Liver (tissue), 3 donors: ENCODE measurements around the gene SBF2.

Experiments used
- ATF3 ChIP-seq: IDR thresholded peaks from 2 replicates; pipeline ENCODE4 v1.6.1; 2016; ENCODE audit warnings: antibody characterized with exemption
- CTCF ChIP-seq: fragments of 150-350 bp; IDR thresholded peaks from 2 replicates; pipeline ENCODE4 v1.5.1; 2017; ENCODE audit warnings: improper control_type of control experiment, low read depth, low read length; ENCODE audit not compliant: missing input control
- EGR1 ChIP-seq, 2 donors: IDR thresholded peaks; 2 replicates each; pipeline ENCODE4 v1.6.1; 2016 to 2018; ENCODE audit warnings: antibody characterized with exemption in 2 of 2, low read depth in 2 of 2
- GABPA ChIP-seq, 2 donors: IDR thresholded peaks in 1 of 2; conservative IDR thresholded peaks in 1 of 2; 2 replicates each; pipeline ENCODE4 v1.6.1; 2016; ENCODE audit warnings: antibody characterized with exemption in 2 of 2, mild to moderate bottlenecking in 1 of 2, moderate library complexity in 1 of 2
- JUND ChIP-seq, 2 donors: IDR thresholded peaks; 2 replicates each; pipeline ENCODE4 v1.6.1; 2016; ENCODE audit warnings: antibody characterized with exemption in 2 of 2
- MAX ChIP-seq: IDR thresholded peaks from 2 replicates; pipeline ENCODE4 v1.6.1; 2016; ENCODE audit warnings: antibody characterized with exemption
- NR2F2 ChIP-seq: IDR thresholded peaks from 2 replicates; pipeline ENCODE4 v1.6.1; 2016; ENCODE audit warnings: antibody characterized with exemption
- RAD21 ChIP-seq, 2 donors: IDR thresholded peaks; 2 replicates each; pipeline ENCODE4 v1.6.1; 2016; ENCODE audit warnings: antibody characterized with exemption in 2 of 2, mild to moderate bottlenecking in 2 of 2
- SP1 ChIP-seq: IDR thresholded peaks from 2 replicates; pipeline ENCODE4 v1.6.1; 2018; ENCODE audit warnings: antibody characterized with exemption, mild to moderate bottlenecking
- TAF1 ChIP-seq: conservative IDR thresholded peaks from 2 replicates; pipeline ENCODE4 v1.6.1; 2016; ENCODE audit warnings: antibody characterized with exemption, mild to moderate bottlenecking
- YY1 ChIP-seq: IDR thresholded peaks from 2 replicates; pipeline ENCODE4 v1.6.1; 2016; ENCODE audit warnings: antibody characterized with exemption, mild to moderate bottlenecking
- TF ChIP-seq, protein P1 (sequence below): IDR thresholded peaks from 2 replicates; pipeline ENCODE4 v1.6.1; 2016; ENCODE audit warnings: antibody characterized with exemption, mild to moderate bottlenecking
- TF ChIP-seq, protein P2 (sequence below): IDR thresholded peaks from 2 replicates; pipeline ENCODE4 v1.6.1; 2016; ENCODE audit warnings: antibody characterized with exemption
- donor health status: healthy.
- donor health status: healthy.

- TF ChIP-seq ATF3 = no peak
- no peak for TF ChIP-seq CTCF
- TF ChIP-seq MAX = no peak
- TF ChIP-seq, protein P1, sequence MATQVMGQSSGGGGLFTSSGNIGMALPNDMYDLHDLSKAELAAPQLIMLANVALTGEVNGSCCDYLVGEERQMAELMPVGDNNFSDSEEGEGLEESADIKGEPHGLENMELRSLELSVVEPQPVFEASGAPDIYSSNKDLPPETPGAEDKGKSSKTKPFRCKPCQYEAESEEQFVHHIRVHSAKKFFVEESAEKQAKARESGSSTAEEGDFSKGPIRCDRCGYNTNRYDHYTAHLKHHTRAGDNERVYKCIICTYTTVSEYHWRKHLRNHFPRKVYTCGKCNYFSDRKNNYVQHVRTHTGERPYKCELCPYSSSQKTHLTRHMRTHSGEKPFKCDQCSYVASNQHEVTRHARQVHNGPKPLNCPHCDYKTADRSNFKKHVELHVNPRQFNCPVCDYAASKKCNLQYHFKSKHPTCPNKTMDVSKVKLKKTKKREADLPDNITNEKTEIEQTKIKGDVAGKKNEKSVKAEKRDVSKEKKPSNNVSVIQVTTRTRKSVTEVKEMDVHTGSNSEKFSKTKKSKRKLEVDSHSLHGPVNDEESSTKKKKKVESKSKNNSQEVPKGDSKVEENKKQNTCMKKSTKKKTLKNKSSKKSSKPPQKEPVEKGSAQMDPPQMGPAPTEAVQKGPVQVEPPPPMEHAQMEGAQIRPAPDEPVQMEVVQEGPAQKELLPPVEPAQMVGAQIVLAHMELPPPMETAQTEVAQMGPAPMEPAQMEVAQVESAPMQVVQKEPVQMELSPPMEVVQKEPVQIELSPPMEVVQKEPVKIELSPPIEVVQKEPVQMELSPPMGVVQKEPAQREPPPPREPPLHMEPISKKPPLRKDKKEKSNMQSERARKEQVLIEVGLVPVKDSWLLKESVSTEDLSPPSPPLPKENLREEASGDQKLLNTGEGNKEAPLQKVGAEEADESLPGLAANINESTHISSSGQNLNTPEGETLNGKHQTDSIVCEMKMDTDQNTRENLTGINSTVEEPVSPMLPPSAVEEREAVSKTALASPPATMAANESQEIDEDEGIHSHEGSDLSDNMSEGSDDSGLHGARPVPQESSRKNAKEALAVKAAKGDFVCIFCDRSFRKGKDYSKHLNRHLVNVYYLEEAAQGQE = no peak
- TF ChIP-seq GABPA (IDR thresholded peaks at IDR 0.05 in 1 of 2, conservative IDR thresholded peaks at IDR 0.05 in 1 of 2) = no peak
- no peak for TF ChIP-seq EGR1 (IDR thresholded peaks at IDR 0.05; ENCODE audit: low read depth in 2 of 2)
- TF ChIP-seq, protein P2, sequence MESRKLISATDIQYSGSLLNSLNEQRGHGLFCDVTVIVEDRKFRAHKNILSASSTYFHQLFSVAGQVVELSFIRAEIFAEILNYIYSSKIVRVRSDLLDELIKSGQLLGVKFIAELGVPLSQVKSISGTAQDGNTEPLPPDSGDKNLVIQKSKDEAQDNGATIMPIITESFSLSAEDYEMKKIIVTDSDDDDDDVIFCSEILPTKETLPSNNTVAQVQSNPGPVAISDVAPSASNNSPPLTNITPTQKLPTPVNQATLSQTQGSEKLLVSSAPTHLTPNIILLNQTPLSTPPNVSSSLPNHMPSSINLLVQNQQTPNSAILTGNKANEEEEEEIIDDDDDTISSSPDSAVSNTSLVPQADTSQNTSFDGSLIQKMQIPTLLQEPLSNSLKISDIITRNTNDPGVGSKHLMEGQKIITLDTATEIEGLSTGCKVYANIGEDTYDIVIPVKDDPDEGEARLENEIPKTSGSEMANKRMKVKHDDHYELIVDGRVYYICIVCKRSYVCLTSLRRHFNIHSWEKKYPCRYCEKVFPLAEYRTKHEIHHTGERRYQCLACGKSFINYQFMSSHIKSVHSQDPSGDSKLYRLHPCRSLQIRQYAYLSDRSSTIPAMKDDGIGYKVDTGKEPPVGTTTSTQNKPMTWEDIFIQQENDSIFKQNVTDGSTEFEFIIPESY = no peak
- no peak for TF ChIP-seq YY1
- TF ChIP-seq JUND (IDR thresholded peaks at IDR 0.05) = no peak
- no peak for TF ChIP-seq TAF1
- no peak for TF ChIP-seq RAD21 (IDR thresholded peaks at IDR 0.05)
- TF ChIP-seq NR2F2 = no peak
- no peak for TF ChIP-seq SP1
These were observed 311.0 kb downstream of the SBF2 start for GRCh38 chr11:9982796-9983579.
